Pancreas (tissue), 10 donors: ENCODE data around the gene SLC8A2. TPM values are rescaled to one million over a fixed set of nuclear protein-coding genes. Genes with fewer than 3 reads are reported as not detected.
A peak's percentile ranks its signal among the peaks of the same experiment; 100 is the strongest.

Experiments
- ATAC-seq, 4 donors: fragments of 200-7000 bp; cut with Tn5 transposase; one replicate each; pipeline versions ENCODE4 v1.8.0 to v1.9.1; 2020; ENCODE audit warnings: mild to moderate bottlenecking in 4 of 4, moderate library complexity in 4 of 4
- DNase-seq, 6 donors: peaks; one replicate each; pipeline ENCODE4 v3.0.0-alpha.2; 2020
- FAIRE-seq: peaks from 2 replicates; lab custom pipeline; 2012; peaks lifted over from hg19 to GRCh38; lab: Jason Lieb, UNC
- H3K27ac ChIP-seq, 4 donors: fragments of 200-600 bp; sonication (generic); 1 replicate in 3 of 4; 2 replicates in 1 of 4; pipeline versions ENCODE4 v1.5.0 to v1.8.0; 2020
- H3K27me3 ChIP-seq, 4 donors: fragments of 200-600 bp; one replicate each; pipeline ENCODE4 v1.8.0; 2021
- H3K36me3 ChIP-seq, 3 donors: fragments of 200-600 bp; sonication (generic) in 1 of 3; one replicate each; pipeline versions ENCODE4 v1.5.0 to v1.8.0; 2020 to 2021
- H3K4me1 ChIP-seq, 3 donors: fragments of 200-600 bp; one replicate each; pipeline ENCODE4 v1.8.0; 2021
- H3K4me3 ChIP-seq, 4 donors: fragments of 200-600 bp; sonication (generic) in 2 of 4; one replicate each; pipeline versions ENCODE4 v1.5.0 to v1.8.0; 2020 to 2021
- H3K9me3 ChIP-seq, 4 donors: fragments of 200-600 bp; one replicate each; pipeline ENCODE4 v1.8.0; 2021
- CTCF ChIP-seq, 4 donors: fragments of 200-600 bp; sonication (generic) in 3 of 4; IDR thresholded peaks; one replicate each; pipeline versions ENCODE4 v1.5.0 to v1.8.0; 2021; ENCODE audit warnings: antibody characterized with exemption in 4 of 4
- WGBS, 2 donors: extraction: QIAGEN DNeasy Blood & Tissue Kit; methylation state at CpG; one replicate each; pipeline ENCODE4 v1.1.7; 2013; 5-methylcytosine and 5-hydroxymethylcytosine counted together
- intact Hi-C, 3 donors: fragments of 100-400 bp; cut with DNase I; formaldehyde crosslinking; loops; one replicate each; pipeline versions ENCODE4 v1.11.1 to v1.14.2; 2022
- polyA plus RNA-seq, 2 donors: library from polyadenylated mRNA; stranded (reverse); fragments of 200-250 nt; gene quantifications; one replicate each; pipeline ENCODE4 v1.2.3, GENCODE V29; 2013
- total RNA-seq, 6 donors: library from RNA; stranded (reverse); fragmentation: NEBNext Ultra II Directional in 4 of 6; extraction: Animal tissue kit (Norgen Biotek cat#: 25700) in 4 of 6; gene quantifications; one replicate each; pipeline versions ENCODE4 v1.2.1 to v1.2.4, GENCODE V29; 2021 to 2023
- donor health status: healthy with polysubstance abuse.
- donor health status: DM: no; HTN: no; CAD: no; lungs with moderate emphysema.
- donor health status: DM: no; HTN: no; CAD: no.
- donor health status: control.
- donor health status: control.
- donor health status: Bipolar disorder and iron deficiency.
- donor health status: DM: yes; HTN: yes; CAD: no.
- donor health status: DM: no; HTN: no; CAD: no.
- donor health status: DM: no; HTN: no; CAD: no.
- donor health status: DM: yes; HTN: yes; CAD: no.

The SLC8A2 gene
- total and polyA plus RNA-seq, 8 donors, result 2.6 to 8.3 (median 6.3) TPM

GRCh38 chr19:47448360-47448727 lies 23.3 kb downstream of the SLC8A2 start:
- FAIRE-seq, result no peak
- Histone ChIP-seq H3K27ac (no peak overlapping the region), H3K4me1 (no peaks in the 10 kb centered on the region), H3K4me3 (no peak overlapping the region), H3K9me3 (no peaks in the 10 kb centered on the region), H3K27me3 (no peaks in the 10 kb centered on the region), H3K36me3 (no peaks in the 10 kb centered on the region)
- intact Hi-C loops, result loop anchor here in 1 of 3 donors (10.0 kb wide), 1 partner anchor 246 kb away; no protein-coding TSS in a partner anchor
- 61 to 65% methylated on average over 9 of the region's 9 CpGs for WGBS, 2 donors
- TF ChIP-seq CTCF (IDR thresholded peaks at IDR 0.05), result no peak
- no peak for ATAC-seq
- DNase-seq, result no peak

- peak in 3 of 4 donors; percentile 33 to 61 (median 52) for ATAC-seq
- H3K27ac ChIP-seq, result no peak overlapping the region
- H3K4me3 ChIP-seq, result no peak overlapping the region
- no peaks in the 10 kb centered on the region for H3K9me3 ChIP-seq
- no peak for TF ChIP-seq CTCF (IDR thresholded peaks at IDR 0.05)
- no peak for FAIRE-seq
- peak in 3 of 6 donors; percentile 54 to 68 (median 66) for DNase-seq
- no peaks in the 10 kb centered on the region for H3K4me1 ChIP-seq
- 39 to 41% methylated on average over 89 to 95 of the region's 95 CpGs for WGBS, 2 donors
- H3K36me3 ChIP-seq, result no peaks in the 10 kb centered on the region
- intact Hi-C loops, result loop anchor here in 1 of 3 donors (10.0 kb wide), 1 partner anchor 247 kb away; no protein-coding TSS in a partner anchor
- no peaks in the 10 kb centered on the region for H3K27me3 ChIP-seq
These were observed 24.0 kb downstream of the SLC8A2 start for GRCh38 chr19:47447470-47448359.

- Histone ChIP-seq H3K4me3 (no peak overlapping the region), H3K9me3 (no peaks in the 10 kb centered on the region), H3K4me1 (no peaks in the 10 kb centered on the region), H3K27ac (no peak overlapping the region), H3K36me3 (no peaks in the 10 kb centered on the region), H3K27me3 (no peaks in the 10 kb centered on the region)
- 49 to 52% methylated on average over 28 of the region's 28 CpGs for WGBS, 2 donors
- intact Hi-C loops, result loop anchor here in 1 of 3 donors (10.0 kb wide), 1 partner anchor 248 kb away; no protein-coding TSS in a partner anchor
- peak in 1 of 6 donors; percentile 35 for DNase-seq
- no peak for FAIRE-seq
- TF ChIP-seq CTCF (IDR thresholded peaks at IDR 0.05), result no peak
- peak in 3 of 4 donors; percentile 45 to 64 (median 46) for ATAC-seq
These were observed 24.9 kb downstream of the SLC8A2 start for GRCh38 chr19:47446534-47447469.

GRCh38 chr19:47445937-47446402 lies 25.7 kb downstream of the SLC8A2 start:
- no peak overlapping the region for H3K27ac ChIP-seq
- intact Hi-C loops, result loop anchor here in 1 of 3 donors (10.0 kb wide), 1 partner anchor 249 kb away; no protein-coding TSS in a partner anchor
- no peaks in the 10 kb centered on the region for H3K9me3 ChIP-seq
- H3K4me3 ChIP-seq, result peak overlapping the region in 1 of 4 donors; percentile 10
- DNase-seq (peak; percentile 35 to 79 (median 50)), ATAC-seq (peak; percentile 55 to 89 (median 79)), FAIRE-seq (no peak)
- no peaks in the 10 kb centered on the region for H3K4me1 ChIP-seq
- no peaks in the 10 kb centered on the region for H3K36me3 ChIP-seq
- 18 to 32% methylated on average over 22 of the region's 22 CpGs for WGBS, 2 donors
- TF ChIP-seq CTCF (IDR thresholded peaks at IDR 0.05), result no peak
- H3K27me3 ChIP-seq, result no peaks in the 10 kb centered on the region
